Tibial nerve (tissue), 4 donors: ENCODE results near the gene DIRAS3. TPM values are rescaled to one million over a fixed set of nuclear protein-coding genes. Genes with fewer than 3 reads are reported as not detected.
A peak's percentile ranks its signal among the peaks of the same experiment; 100 is the strongest.

Experiments used
- DNase-seq, 2 donors: peaks; one replicate each; pipeline ENCODE4 v3.0.0-alpha.2; 2019; ENCODE audit warnings: low spot score in 2 of 2
- H3K27ac ChIP-seq, 4 donors: fragments of 200-600 bp; sonication (generic) in 3 of 4; one replicate each; pipeline ENCODE4 v1.5.1; 2017 to 2019; ENCODE audit warnings: mild to moderate bottlenecking in 1 of 4
- H3K27me3 ChIP-seq, 2 donors: fragments of 200-600 bp; sonication (generic) in 1 of 2; one replicate each; pipeline versions ENCODE4 v1.5.1 to v1.6.0; 2017 to 2019
- H3K36me3 ChIP-seq, 3 donors: fragments of 200-600 bp; sonication (generic); one replicate each; pipeline ENCODE4 v1.5.1; 2018 to 2019
- H3K4me1 ChIP-seq, 4 donors: fragments of 200-600 bp; sonication (generic) in 3 of 4; one replicate each; pipeline ENCODE4 v1.5.1; 2017 to 2019
- H3K4me3 ChIP-seq, 4 donors: fragments of 200-600 bp; sonication (generic) in 3 of 4; one replicate each; pipeline ENCODE4 v1.5.1; 2017 to 2019; ENCODE audit warnings: mild to moderate bottlenecking in 1 of 4, moderate library complexity in 1 of 4
- H3K9me3 ChIP-seq, 4 donors: fragments of 200-600 bp; sonication (generic) in 3 of 4; one replicate each; pipeline ENCODE4 v1.5.1; 2017 to 2019
- CTCF ChIP-seq, 5 experiments: fragments of 200-600 bp in 3 of 5; fragments of 450-650 bp in 2 of 5; sonication (generic) in 3 of 5; IDR thresholded peaks; one replicate each; pipeline ENCODE4 v1.5.1; 2016 to 2019; ENCODE audit warnings: antibody characterized with exemption in 5 of 5, mild to moderate bottlenecking in 3 of 5, moderate library complexity in 2 of 5
- EP300 ChIP-seq, 2 donors: sonication (generic); formaldehyde crosslinking; IDR thresholded peaks; one replicate each; pipeline ENCODE4 v1.6.1; 2017; ENCODE audit warnings: antibody characterized with exemption in 2 of 2, mild to moderate bottlenecking in 1 of 2
- POLR2A ChIP-seq, 2 donors: fragments of 450-650 bp; IDR thresholded peaks; one replicate each; pipeline ENCODE4 v1.6.1; 2017; ENCODE audit warnings: antibody characterized with exemption in 2 of 2, mild to moderate bottlenecking in 2 of 2, moderate library complexity in 2 of 2
- WGBS, 2 donors: methylation state at CpG; one replicate each; pipeline ENCODE4 v1.1.5; 2018; 5-methylcytosine and 5-hydroxymethylcytosine counted together
- total RNA-seq, 4 donors: library from RNA; depleted of rRNA; stranded (reverse); fragments of >200 nt; gene quantifications; one replicate each; pipeline ENCODE4 v1.1.0, GENCODE V29; 2016

DIRAS3 gene
- total RNA-seq, 4 donors from 2014 or later: 0.63 to 7.5 (median 5.2) TPM; not detected in 1

GRCh38 chr1:68057050-68057449 is 6.6 kb upstream of the DIRAS3 start:
- DNase-seq: no peak
- H3K27ac ChIP-seq: no peak overlapping the region
- WGBS, 2 donors: 90 to 96% methylated on average over 3 of the region's 3 CpGs

GRCh38 chr1:68051475-68051874 is 1.0 kb upstream of the DIRAS3 start:
- Histone ChIP-seq H3K9me3 (peaks cover 0 to 9% (median 0%) of the 10 kb centered on the region in 4 donors), H3K27ac (no peak overlapping the region), H3K36me3 (peaks cover 0 to 10% (median 0%) of the 10 kb centered on the region in 3 donors), H3K4me3 (peak overlapping the region in 2 of 4 donors; percentile 30 to 34), H3K4me1 (no peaks in the 10 kb centered on the region), H3K27me3 (no peaks in the 10 kb centered on the region)
- no peak for DNase-seq
- WGBS, 2 donors: 41 to 59% methylated on average over 28 of the region's 28 CpGs
- TF ChIP-seq EP300 (IDR thresholded peaks at IDR 0.05) (no peak), CTCF (IDR thresholded peaks at IDR 0.05) (peak in 4 of 5 experiments; percentile 14 to 32 (median 28))

More at GRCh38 chr1:68057050-68057449, 6.6 kb upstream of the DIRAS3 start:
- H3K27me3 ChIP-seq: no peaks in the 10 kb centered on the region
- no peaks in the 10 kb centered on the region for H3K36me3 ChIP-seq
- peaks cover 0 to 16% (median under 1%) of the 10 kb centered on the region in 4 donors for H3K9me3 ChIP-seq
- no peaks in the 10 kb centered on the region for H3K4me1 ChIP-seq
- TF ChIP-seq POLR2A (IDR thresholded peaks at IDR 0.05) (no peak), CTCF (IDR thresholded peaks at IDR 0.05) (no peak)
- no peak overlapping the region for H3K4me3 ChIP-seq

GRCh38 chr1:68047659-68048026 is 2.8 kb downstream of the DIRAS3 start:
- WGBS, 2 donors: 82 to 88% methylated on average over 3 of the region's 3 CpGs
- no peak for DNase-seq
- no peaks in the 10 kb centered on the region for H3K27me3 ChIP-seq

GRCh38 chr1:68046885-68047658 is 3.4 kb downstream of the DIRAS3 start:
- Histone ChIP-seq H3K9me3 (peaks cover 0 to 8% (median 0%) of the 10 kb centered on the region in 4 donors), H3K4me3 (no peak overlapping the region), H3K27me3 (no peaks in the 10 kb centered on the region), H3K36me3 (peaks cover 0 to 11% (median 0%) of the 10 kb centered on the region in 3 donors), H3K27ac (no peak overlapping the region), H3K4me1 (no peaks in the 10 kb centered on the region)
- no peak for TF ChIP-seq POLR2A (IDR thresholded peaks at IDR 0.05)
- no peak for TF ChIP-seq EP300 (IDR thresholded peaks at IDR 0.05)
- TF ChIP-seq CTCF (IDR thresholded peaks at IDR 0.05): no peak
- DNase-seq: no peak
- 78% methylated on average over 32 to 34 of the region's 34 CpGs for WGBS, 2 donors

More at GRCh38 chr1:68047659-68048026, 2.8 kb downstream of the DIRAS3 start:
- Histone ChIP-seq H3K4me3 (no peak overlapping the region), H3K9me3 (peaks cover 0 to 9% (median 0%) of the 10 kb centered on the region in 4 donors), H3K27ac (no peak overlapping the region), H3K4me1 (no peaks in the 10 kb centered on the region), H3K36me3 (peaks cover 0 to 11% (median 0%) of the 10 kb centered on the region in 3 donors)
- TF ChIP-seq CTCF (IDR thresholded peaks at IDR 0.05) (no peak), EP300 (IDR thresholded peaks at IDR 0.05) (no peak), POLR2A (IDR thresholded peaks at IDR 0.05) (no peak)

GRCh38 chr1:68046423-68046822 is 4.0 kb downstream of the DIRAS3 start:
- no peak overlapping the region for H3K4me3 ChIP-seq
- H3K4me1 ChIP-seq: no peaks in the 10 kb centered on the region
- 82 to 94% methylated on average over 8 of the region's 8 CpGs for WGBS, 2 donors
- DNase-seq: no peak
- peaks cover 0 to 11% (median 0%) of the 10 kb centered on the region in 3 donors for H3K36me3 ChIP-seq
- H3K27ac ChIP-seq: no peak overlapping the region
- no peak for TF ChIP-seq EP300 (IDR thresholded peaks at IDR 0.05)
- no peak for TF ChIP-seq CTCF (IDR thresholded peaks at IDR 0.05)
- TF ChIP-seq POLR2A (IDR thresholded peaks at IDR 0.05): no peak
- H3K9me3 ChIP-seq: peaks cover 0 to 1% (median 0%) of the 10 kb centered on the region in 4 donors
- H3K27me3 ChIP-seq: no peaks in the 10 kb centered on the region
